Nephron progenitor cell (in vitro differentiated cells): ENCODE data around the gene INPP5B.

ENCODE experiments used
- DNase-seq: peaks from one replicate; pipeline ENCODE4 v3.0.0; 2021
- H3K27ac Mint-ChIP-seq: 2 replicates; pipeline ENCODE4 v1.8.0; 2021; ENCODE audit warnings: mild to moderate bottlenecking, moderate library complexity, mixed read lengths
- H3K27me3 Mint-ChIP-seq: 2 replicates; pipeline ENCODE4 v1.8.0; 2021; ENCODE audit warnings: mild to moderate bottlenecking, low read depth, mixed read lengths; ENCODE audit not compliant: poor library complexity
- H3K36me3 Mint-ChIP-seq: 2 replicates; pipeline ENCODE4 v1.8.0; 2021; ENCODE audit warnings: low read depth, mixed read lengths
- H3K4me1 Mint-ChIP-seq: 2 replicates; pipeline ENCODE4 v1.8.0; 2021; ENCODE audit warnings: mixed read lengths
- H3K4me3 Mint-ChIP-seq: 2 replicates; pipeline ENCODE4 v1.8.0; 2021; ENCODE audit warnings: mild to moderate bottlenecking, moderate library complexity, mixed read lengths
- H3K9me3 Mint-ChIP-seq: 2 replicates; pipeline ENCODE4 v1.8.0; 2021; ENCODE audit warnings: mild to moderate bottlenecking, moderate library complexity, mixed read lengths
- TF ChIP-seq, protein P1 (sequence below): fragments of 200-600 bp; sonication (generic); IDR thresholded peaks from 2 replicates; pipeline ENCODE4 v1.5.0; 2021; ENCODE audit warnings: antibody characterized with exemption

Gene INPP5B

DNA sequence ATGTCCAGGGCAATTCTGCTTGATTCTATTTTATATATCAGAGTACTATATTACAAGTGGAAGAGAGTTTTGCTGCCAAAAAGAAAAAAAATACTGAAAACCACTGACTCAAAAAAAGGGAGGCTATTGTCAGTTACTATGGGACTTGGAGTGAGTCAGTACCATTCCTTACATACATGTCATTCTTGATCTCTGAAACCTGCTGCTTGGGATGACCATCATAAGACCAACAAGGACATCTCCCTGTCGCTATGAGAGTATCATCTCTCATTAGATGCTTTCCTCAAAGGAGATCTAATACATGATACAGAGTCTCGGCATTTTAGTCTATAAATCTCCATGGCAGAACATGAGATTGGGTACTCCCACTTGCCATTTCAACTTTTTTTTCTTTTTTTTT is 11.8 kb upstream of the INPP5B start:
- no peak for DNase-seq
- no peaks in the 10 kb centered on the region for H3K9me3 Mint-ChIP-seq
- peaks cover 8% of the 10 kb centered on the region for H3K4me1 Mint-ChIP-seq
- no peaks in the 10 kb centered on the region for H3K27me3 Mint-ChIP-seq
- no peak overlapping the region for H3K27ac Mint-ChIP-seq
- TF ChIP-seq, protein P1, sequence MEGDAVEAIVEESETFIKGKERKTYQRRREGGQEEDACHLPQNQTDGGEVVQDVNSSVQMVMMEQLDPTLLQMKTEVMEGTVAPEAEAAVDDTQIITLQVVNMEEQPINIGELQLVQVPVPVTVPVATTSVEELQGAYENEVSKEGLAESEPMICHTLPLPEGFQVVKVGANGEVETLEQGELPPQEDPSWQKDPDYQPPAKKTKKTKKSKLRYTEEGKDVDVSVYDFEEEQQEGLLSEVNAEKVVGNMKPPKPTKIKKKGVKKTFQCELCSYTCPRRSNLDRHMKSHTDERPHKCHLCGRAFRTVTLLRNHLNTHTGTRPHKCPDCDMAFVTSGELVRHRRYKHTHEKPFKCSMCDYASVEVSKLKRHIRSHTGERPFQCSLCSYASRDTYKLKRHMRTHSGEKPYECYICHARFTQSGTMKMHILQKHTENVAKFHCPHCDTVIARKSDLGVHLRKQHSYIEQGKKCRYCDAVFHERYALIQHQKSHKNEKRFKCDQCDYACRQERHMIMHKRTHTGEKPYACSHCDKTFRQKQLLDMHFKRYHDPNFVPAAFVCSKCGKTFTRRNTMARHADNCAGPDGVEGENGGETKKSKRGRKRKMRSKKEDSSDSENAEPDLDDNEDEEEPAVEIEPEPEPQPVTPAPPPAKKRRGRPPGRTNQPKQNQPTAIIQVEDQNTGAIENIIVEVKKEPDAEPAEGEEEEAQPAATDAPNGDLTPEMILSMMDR = no peak
- H3K36me3 Mint-ChIP-seq = peaks cover 56% of the 10 kb centered on the region
- no peak overlapping the region for H3K4me3 Mint-ChIP-seq

DNA sequence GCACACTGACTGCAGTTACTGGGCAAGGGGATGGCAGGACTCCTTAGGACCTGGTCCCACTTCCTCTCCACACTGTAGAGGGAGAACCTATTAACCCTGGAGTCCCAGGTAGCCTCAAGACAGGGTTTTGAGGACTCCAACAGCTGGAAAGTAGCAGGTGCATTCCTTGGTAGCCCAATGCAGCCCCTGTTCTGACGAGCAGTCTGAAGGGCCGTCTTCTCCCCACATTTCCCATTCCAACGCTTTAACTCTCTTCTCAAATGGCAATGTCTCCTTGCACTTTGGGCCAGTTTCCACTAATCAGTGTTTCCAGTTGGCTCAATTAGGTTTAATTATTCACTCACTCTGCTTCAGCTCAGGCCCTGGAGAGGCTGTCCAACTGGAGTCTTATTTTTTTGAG is 8.8 kb upstream of the INPP5B start:
- Mint-ChIP-seq H3K27ac (no peak overlapping the region), H3K36me3 (peaks cover 33% of the 10 kb centered on the region), H3K9me3 (no peaks in the 10 kb centered on the region), H3K4me3 (no peak overlapping the region), H3K4me1 (peaks cover 8% of the 10 kb centered on the region), H3K27me3 (no peaks in the 10 kb centered on the region)
- TF ChIP-seq, protein P1 = no peak
- no peak for DNase-seq

GRCh38 chr1:37954316-37954971 is 7.6 kb upstream of the INPP5B start:
- no peaks in the 10 kb centered on the region for H3K9me3 Mint-ChIP-seq
- H3K4me3 Mint-ChIP-seq = no peak overlapping the region
- peak; percentile 22 for DNase-seq
- TF ChIP-seq, protein P1 = no peak
- H3K27me3 Mint-ChIP-seq = no peaks in the 10 kb centered on the region
- no peak overlapping the region for H3K27ac Mint-ChIP-seq
- peaks cover 8% of the 10 kb centered on the region for H3K4me1 Mint-ChIP-seq
- peaks cover 23% of the 10 kb centered on the region for H3K36me3 Mint-ChIP-seq

GRCh38 chr1:37952738-37953137 is 5.9 kb upstream of the INPP5B start:
- no peak overlapping the region for H3K27ac Mint-ChIP-seq
- peaks cover 12% of the 10 kb centered on the region for H3K36me3 Mint-ChIP-seq
- H3K9me3 Mint-ChIP-seq = no peaks in the 10 kb centered on the region
- TF ChIP-seq, protein P1 = no peak
- no peaks in the 10 kb centered on the region for H3K27me3 Mint-ChIP-seq
- peaks cover 8% of the 10 kb centered on the region for H3K4me1 Mint-ChIP-seq
- H3K4me3 Mint-ChIP-seq = no peak overlapping the region
- DNase-seq = no peak

DNA sequence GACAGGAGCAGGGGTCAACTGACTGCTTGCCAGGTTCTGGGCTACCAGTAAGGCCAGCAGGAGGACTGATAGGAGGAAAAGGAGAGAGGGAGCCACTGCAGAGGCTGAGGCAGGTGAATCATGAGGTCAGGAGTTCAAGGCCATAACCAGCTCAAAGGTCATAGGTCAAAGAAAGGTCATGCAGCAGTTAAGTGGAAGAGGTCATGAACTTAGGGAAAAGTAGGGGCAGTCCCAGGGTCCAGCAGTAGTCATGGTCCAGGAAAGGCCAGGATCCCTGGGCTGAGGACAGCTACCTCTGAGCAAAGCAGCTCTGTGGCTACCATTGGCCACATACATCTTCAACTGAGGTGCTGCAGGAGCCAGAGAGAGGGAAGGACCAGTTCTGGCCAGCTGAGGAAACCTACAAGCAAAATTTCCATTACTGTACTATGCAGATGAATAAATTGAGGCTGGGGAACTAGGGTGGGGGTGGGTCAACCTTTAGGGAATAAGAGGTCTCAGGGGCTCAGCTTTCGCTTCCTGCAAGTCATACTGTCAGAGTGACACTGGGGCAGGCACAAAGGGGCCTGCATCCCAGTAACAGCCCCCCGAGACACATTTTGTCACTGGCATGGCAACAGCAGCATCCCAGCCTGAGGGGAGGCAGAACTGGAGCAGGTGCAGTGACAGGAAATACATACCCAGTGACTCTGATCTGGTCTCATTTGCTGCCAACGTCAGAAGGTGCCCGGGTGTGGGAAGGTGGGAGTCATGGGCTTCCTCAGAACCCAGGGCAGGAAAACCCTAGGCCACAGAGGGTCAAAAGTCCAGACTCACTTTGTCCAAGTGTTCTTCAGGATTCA is 5.2 kb upstream of the INPP5B start:
- no peak for DNase-seq
- H3K27me3 Mint-ChIP-seq = no peaks in the 10 kb centered on the region
- peaks cover 8% of the 10 kb centered on the region for H3K36me3 Mint-ChIP-seq
- peaks cover 12% of the 10 kb centered on the region for H3K4me1 Mint-ChIP-seq
- TF ChIP-seq, protein P1 = no peak
- no peaks in the 10 kb centered on the region for H3K9me3 Mint-ChIP-seq
- no peak overlapping the region for H3K4me3 Mint-ChIP-seq
- no peak overlapping the region for H3K27ac Mint-ChIP-seq
